ENCODE measurements around the gene SNX5. TPM values are rescaled to one million over a fixed set of nuclear protein-coding genes. Genes with fewer than 3 reads are reported as not detected.

SNX5 gene
- total RNA-seq, 1 donor from 2014 or later = 106 TPM

- peaks cover 5% of the 10 kb centered on the region for H3K36me3 Mint-ChIP-seq (ENCODE audit: insufficient read depth)
- H3K9me3 Mint-ChIP-seq (ENCODE audit: low read depth) = peaks cover 14% of the 10 kb centered on the region
- no peak overlapping the region for H3K4me3 Mint-ChIP-seq (ENCODE audit: low read depth)
- no peak overlapping the region for H3K27ac Mint-ChIP-seq
- no peak for TF ChIP-seq CTCF (IDR thresholded peaks at IDR 0.05; ENCODE audit: unreplicated experiment)
- H3K4me1 Mint-ChIP-seq (ENCODE audit: low read depth) = peaks cover 13% of the 10 kb centered on the region
- DNase-seq (ENCODE audit: low spot score, unreplicated experiment) = no peak
- peaks cover 7% of the 10 kb centered on the region for H3K27me3 Mint-ChIP-seq
These were observed 72.9 kb downstream of the SNX5 start for GRCh38 chr20:17895641-17896171.

GRCh38 chr20:17893445-17893844 is 75.1 kb downstream of the SNX5 start:
- peaks cover 5% of the 10 kb centered on the region for H3K36me3 Mint-ChIP-seq (ENCODE audit: insufficient read depth)
- DNase-seq (ENCODE audit: low spot score, unreplicated experiment) = no peak

GRCh38 chr20:17892189-17892938 is 76.2 kb downstream of the SNX5 start:
- peaks cover 4% of the 10 kb centered on the region for H3K27me3 Mint-ChIP-seq
- TF ChIP-seq CTCF (IDR thresholded peaks at IDR 0.05; ENCODE audit: unreplicated experiment) = no peak
- DNase-seq (ENCODE audit: low spot score, unreplicated experiment) = no peak
- no peak overlapping the region for H3K4me3 Mint-ChIP-seq (ENCODE audit: low read depth)
- H3K27ac Mint-ChIP-seq = no peak overlapping the region
- H3K4me1 Mint-ChIP-seq (ENCODE audit: low read depth) = peaks cover 13% of the 10 kb centered on the region
- H3K9me3 Mint-ChIP-seq (ENCODE audit: low read depth) = peaks cover 27% of the 10 kb centered on the region
- H3K36me3 Mint-ChIP-seq (ENCODE audit: insufficient read depth) = peaks cover 5% of the 10 kb centered on the region

More at GRCh38 chr20:17893445-17893844, 75.1 kb downstream of the SNX5 start:
- TF ChIP-seq CTCF (IDR thresholded peaks at IDR 0.05; ENCODE audit: unreplicated experiment) = no peak
- Mint-ChIP-seq H3K9me3 (ENCODE audit: low read depth) (peaks cover 27% of the 10 kb centered on the region), H3K4me1 (ENCODE audit: low read depth) (peaks cover 13% of the 10 kb centered on the region), H3K4me3 (ENCODE audit: low read depth) (no peak overlapping the region), H3K27me3 (peaks cover 4% of the 10 kb centered on the region), H3K27ac (no peak overlapping the region)

Other genes starting within 250 kb of the SNX5 start
- 20.3 and 24.6 TPM in 2 replicates for gene MGME1, start 224 bp upstream of the SNX5 start, total RNA-seq
- gene OVOL2, start 89.1 kb upstream of the SNX5 start, total RNA-seq = 5.4 and 5.9 TPM in 2 replicates
- 26.1 and 26.7 TPM in 2 replicates for gene KAT14, start 169.1 kb upstream of the SNX5 start, total RNA-seq
- 18.5 and 20.0 TPM in 2 replicates for gene PET117, start 169.1 kb upstream of the SNX5 start, total RNA-seq